GM12873 (cell line): ENCODE results near the gene ZNF492.

Source experiments
- CTCF ChIP-seq: IDR thresholded peaks from 2 replicates; pipeline ENCODE4 v1.5.1; 2012; ENCODE audit warnings: low read depth, mild to moderate bottlenecking, moderate library complexity, low read length, control low read depth; ENCODE audit not compliant: insufficient read depth; ENCODE audit errors: missing control alignments

ZNF492 gene

GRCh38 chr19:22627526-22627925, 6.6 kb upstream of the ZNF492 start:
- TF ChIP-seq CTCF: no peak

DNA sequence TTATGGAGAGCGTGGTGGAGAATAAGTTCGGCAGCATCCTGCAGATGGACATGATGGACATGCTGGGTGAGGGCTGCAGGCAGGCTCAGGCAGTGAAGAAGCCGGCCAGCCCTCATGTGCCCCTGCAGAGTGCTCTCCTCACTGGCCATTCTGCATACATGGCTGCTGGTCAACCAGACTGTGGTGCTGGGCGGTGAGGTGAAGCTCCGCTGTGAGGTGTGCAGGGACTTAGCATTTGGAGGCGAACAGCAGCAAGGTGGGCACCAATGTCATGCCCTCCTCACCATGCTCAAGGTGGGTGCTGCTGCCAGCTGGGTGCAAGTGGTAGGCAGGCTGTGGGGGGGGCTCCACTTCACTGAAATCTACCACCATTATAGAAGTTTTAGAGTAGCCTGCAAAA, 5.7 kb upstream of the ZNF492 start:
- no peak for TF ChIP-seq CTCF

- no peak for TF ChIP-seq CTCF
Observed at GRCh38 chr19:22634450-22634827, 315 bp downstream of the ZNF492 start.

GRCh38 chr19:22708983-22709382, 74.9 kb downstream of the ZNF492 start:
- no peak for TF ChIP-seq CTCF
